Measurements from ENCODE around the gene ABCC8.

ABCC8 gene

DNA sequence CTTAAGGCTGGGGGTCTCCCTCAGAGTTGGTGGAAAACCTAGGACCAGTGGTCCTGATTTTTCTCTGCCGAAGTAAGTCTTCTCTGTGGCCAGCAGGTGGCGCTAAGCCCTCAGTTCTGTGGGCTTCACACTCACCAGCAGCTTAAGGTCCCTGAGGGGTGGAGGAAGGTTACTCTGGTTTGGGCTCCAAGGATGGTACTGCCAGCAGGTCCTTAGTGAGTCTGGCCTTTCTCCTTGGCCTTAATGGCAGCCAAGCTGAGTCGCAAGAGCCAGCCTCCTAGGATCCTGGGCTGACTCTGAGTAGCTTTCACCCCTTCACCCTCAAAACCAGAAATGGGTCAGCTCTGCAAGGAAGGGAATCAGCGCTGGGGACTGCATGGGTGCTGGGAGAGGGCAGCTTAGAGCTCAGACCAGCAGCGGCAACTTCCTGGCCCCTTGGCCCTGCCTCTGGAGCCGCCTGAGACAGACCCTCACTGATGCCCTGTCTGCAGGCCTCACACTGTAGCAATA, 92.6 kb downstream of the ABCC8 start:
- ATAC-seq = peak; percentile 41 to 48

- no peak for ATAC-seq
These were observed 93.2 kb downstream of the ABCC8 start for GRCh38 chr11:17383461-17383860.

GRCh38 chr11:17382046-17382728, 94.5 kb downstream of the ABCC8 start:
- no peak for ATAC-seq

- no peak for ATAC-seq
These were observed 95.5 kb downstream of the ABCC8 start for GRCh38 chr11:17381156-17381555.

DNA sequence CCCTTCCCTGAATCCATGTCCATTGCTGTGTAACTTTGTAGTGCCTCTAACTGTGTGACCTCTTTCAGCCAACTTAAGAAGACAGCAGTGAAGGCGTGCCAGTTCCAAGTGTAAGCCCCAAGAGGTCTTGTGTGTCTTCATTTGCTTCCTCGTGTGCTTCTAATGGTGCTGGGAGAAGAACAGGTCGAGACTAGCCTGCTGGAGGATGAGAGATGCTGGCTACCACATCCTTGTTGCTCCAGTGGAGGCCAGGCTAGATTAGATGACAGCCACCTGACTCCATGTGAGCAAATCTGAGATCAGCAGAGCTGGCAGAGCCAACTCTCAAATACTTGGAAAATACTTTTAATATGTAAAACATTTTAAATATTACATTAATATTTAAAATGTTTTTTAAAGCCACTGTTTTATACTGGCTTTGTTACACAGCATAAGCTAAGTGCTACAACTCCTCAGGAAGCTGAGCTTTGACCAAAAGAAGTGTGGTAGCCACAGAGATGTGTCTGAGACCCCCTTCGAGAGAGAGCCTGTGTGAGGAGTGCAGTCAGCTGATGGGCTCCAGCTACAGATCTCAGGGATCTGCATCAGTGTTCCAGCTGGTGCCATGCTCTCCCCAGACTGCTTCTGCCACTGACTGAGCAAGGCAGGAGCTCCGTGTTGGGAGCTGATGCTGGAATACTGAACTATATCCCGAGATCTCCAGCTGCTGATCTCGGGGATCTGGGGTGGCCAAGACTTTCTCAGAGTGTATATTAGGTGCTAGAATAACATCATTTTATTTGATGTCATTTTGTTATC, 97.1 kb downstream of the ABCC8 start:
- no peak for ATAC-seq

- ATAC-seq = no peak
These were observed 98.0 kb downstream of the ABCC8 start for GRCh38 chr11:17378655-17379054.

DNA sequence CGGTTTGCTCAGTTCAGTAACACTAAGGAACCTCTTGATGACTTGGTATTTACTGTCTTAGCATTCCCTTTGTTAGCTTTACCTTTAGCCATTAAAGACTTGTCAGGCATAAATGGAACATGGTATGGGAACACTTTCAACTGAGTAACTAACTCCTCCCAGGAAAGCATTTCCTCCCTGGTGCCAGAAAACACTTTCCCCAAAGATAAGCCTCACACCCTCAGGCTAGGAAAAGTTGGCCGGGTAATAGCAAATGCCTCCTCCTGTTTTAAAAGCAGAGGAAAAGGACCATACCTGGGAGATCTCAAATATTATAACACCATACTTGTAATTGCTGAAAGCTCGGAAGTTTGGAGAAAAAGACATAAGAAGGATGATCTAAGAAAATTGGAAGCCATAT, 100.2 kb downstream of the ABCC8 start:
- no peak for ATAC-seq

- ATAC-seq = no peak
These were observed 101.1 kb downstream of the ABCC8 start for GRCh38 chr11:17375547-17375946.

GRCh38 chr11:17371614-17372013, 105.0 kb downstream of the ABCC8 start:
- no peak for ATAC-seq

DNA sequence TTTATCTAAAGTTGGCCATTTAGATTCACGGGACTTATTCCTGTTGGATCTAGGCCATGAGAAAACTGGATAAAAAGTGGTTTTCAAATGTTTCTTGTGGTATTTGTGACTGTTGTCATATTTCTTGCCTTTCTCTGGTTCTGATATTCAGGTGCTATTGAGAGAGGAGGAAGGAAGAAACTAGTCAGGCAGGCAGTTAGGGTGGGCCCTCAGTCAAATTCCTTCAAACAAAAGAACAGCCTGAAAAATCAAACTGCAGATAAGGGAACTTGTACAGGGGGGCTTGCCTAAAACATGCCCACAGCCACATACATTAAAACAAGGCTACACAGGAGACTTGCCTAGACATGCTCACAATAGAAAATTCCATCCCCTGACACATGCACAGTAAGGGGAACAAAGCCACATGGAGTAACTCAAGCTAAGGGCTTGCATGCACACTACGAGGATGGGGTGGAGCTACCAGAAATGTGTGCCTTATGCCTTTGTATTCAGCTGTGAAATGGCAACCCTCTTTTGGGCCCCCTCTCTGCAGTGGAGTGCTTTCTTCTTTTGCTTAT, 106.9 kb downstream of the ABCC8 start:
- no peak for ATAC-seq

- no peak for ATAC-seq
These were observed 107.6 kb downstream of the ABCC8 start for GRCh38 chr11:17369094-17369493.

DNA sequence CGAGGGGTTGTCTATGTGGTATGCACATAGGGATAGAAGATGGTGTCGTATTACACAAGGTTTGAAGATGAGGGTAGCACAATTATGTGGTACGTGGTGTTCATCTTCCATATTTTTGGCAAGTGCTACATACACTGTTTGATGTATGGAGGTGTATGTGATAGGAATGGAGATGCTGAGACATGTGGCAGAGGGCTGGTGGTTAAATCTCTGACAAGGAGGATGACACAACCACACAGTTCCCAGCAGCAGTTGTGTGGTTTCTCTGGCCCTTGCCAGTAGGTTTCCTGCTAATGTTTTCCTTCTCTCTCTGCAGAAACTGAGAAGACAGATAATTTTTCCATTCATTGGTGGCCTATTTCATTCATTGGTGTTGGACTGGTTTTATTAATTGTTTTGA, 108.1 kb downstream of the ABCC8 start:
- ATAC-seq = no peak

DNA sequence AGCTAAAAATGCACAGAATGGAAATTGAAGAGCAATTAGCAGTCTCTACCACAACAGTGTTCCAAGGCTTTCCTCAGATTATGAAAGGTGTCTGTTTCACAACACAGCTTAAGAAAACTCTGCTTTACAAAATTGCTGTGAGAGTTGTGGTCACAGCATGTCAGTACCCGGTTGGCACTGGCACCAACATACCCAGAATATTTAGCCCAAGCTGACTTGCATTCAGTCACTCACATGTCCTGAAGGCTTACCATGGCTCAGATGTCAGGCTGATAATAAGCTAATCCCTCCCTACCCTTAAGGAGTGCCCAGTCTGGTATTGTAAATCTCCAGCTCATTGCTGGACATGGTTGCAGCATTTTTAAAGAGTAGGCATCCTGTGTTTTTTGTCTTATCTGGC, 110.2 kb downstream of the ABCC8 start:
- no peak for ATAC-seq

DNA sequence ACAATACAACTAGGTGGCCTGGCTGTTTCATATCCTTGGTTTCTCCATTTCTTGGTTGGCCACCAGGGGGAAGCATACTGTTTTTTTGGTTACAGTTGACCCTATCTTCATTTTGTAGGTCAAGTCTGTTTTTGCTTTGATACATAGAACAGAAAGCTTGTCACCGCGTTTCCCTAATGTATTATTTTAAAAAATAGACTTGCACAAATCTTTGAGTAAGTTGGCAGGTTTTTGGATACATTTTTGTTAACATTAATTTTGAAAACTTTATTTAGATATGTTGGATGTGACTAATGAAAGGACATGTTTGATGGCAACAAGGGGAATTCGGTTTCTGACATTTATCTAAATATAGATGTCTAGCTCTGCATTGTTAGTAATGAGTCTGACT, 122.0 kb downstream of the ABCC8 start:
- peak; percentile 24 to 34 for ATAC-seq

GRCh38 chr11:17353821-17354600, 122.6 kb downstream of the ABCC8 start:
- ATAC-seq = no peak

GRCh38 chr11:17352950-17353820, 123.5 kb downstream of the ABCC8 start:
- peak; percentile 25 for ATAC-seq

DNA sequence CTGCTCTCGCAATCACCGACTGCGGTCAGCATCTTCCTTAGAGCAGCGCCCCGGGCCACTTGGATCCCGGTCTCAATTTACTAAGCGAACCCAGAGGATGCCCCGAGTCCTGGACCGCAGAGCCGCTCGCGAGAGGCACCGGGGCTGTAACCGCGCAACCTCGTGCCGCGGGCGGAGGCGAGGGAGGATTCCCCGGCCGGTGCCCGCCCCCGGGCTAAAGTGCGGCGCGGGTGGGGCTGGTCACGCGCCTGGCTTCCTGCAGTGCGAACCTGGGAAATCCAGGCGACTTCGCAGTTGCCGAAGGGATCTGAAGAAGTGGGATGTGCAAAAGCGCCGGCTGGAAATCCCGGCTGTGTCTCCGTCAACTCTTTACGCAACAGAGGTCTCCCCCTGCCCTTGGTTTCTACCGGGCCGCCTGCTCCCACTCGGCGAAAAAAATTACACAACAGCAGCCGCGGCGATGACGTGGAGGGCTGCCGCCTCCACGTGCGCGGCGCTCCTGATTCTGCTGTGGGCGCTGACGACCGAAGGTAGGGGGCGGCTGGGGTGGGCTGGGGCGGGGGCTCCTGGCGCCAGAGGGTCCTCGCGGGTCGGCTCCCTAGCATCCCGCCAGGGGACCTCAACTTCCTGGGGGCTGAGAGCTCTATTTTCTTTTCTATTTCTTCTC, 125.0 kb downstream of the ABCC8 start, which contains the start of gene NCR3LG1:
TSS of gene NCR3LG1 (plus strand) at position 291 of the 667 bp plus-strand sequence. CDS start at position 461, 170 bp downstream.
- ATAC-seq = peak; percentile 50 to 52

- ATAC-seq = no peak
These were observed 125.5 kb downstream of the ABCC8 start for GRCh38 chr11:17351172-17351509.

DNA sequence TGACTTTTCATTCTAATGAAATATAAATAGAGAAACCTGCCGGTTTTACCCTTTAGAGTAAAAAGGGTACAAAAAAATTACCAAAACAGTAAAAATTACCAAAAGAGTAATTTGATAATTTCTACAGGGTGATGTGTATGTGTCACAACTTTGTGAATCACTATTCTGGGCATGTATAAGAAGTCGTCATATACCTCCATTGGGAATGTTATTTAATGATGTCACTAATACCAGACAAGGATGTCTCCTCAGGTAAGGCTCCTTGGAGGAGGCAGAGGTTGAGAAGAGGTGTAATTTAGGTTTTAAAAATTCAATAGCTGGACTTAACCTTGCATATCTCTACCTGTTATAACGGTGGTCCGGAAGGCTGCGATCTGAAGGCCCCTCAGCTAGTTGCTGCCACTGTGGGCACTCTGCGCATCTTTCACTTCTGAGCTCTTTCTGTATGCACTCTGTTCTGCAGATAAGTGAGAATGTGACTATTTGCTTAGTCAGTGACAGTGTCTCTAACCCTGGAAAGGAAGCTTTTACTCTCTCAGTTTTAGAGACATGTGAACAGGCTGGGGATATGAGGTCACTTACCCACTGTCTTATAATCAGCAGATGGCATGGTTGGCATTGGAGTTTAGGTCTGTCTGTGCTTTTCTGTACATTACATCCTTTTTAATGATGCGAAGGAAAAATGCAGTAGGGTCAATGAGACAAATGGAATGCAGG, 126.0 kb downstream of the ABCC8 start:
- ATAC-seq = peak; percentile 45 to 57

DNA sequence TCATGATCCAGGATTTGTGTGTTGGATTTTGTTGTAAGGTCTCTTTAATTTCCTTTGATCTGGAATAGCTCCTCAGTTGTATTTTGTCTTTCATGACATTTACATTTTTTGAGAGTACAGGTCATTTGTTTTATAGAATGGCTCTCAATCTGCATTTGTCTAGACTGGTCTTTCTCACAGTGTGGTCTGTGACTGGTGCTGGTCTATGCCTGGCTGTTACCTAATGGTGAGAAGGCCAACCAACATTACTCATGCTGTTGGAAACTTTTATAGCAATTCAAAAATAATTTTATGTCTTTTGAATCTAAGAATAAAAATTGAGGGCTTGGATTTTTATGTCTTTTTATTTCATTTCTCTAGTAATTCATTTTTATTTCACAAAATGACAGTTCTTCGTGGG, 129.0 kb downstream of the ABCC8 start:
- ATAC-seq = no peak

DNA sequence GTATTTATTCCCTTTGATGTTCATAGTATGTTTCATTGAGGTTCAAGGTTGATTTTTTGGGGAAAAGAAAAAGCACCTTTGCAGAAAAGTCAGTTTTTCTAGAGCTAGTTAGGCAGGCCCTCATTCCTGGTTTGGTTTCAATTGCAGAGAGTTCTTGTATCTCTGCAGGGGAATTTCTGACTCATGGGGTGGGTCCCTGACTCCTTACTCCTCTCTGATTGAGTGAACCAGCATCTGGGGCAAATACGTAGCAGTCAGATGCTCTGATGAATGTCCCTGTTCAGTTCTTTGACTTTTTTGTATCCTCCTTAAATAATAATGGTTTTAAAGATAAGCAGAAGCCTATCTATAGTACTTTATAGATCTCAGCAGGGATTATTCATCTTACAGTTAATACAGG, 132.7 kb downstream of the ABCC8 start:
- peak in 1 of 2 donors; percentile 70 for ATAC-seq
